ENCODE data around the gene CFAP53. TPM values are rescaled to one million over a fixed set of nuclear protein-coding genes. Genes with fewer than 3 reads are reported as not detected.

Gene CFAP53
- total RNA-seq, 1 experiment from 2014 or later: 0.15 TPM

DNA sequence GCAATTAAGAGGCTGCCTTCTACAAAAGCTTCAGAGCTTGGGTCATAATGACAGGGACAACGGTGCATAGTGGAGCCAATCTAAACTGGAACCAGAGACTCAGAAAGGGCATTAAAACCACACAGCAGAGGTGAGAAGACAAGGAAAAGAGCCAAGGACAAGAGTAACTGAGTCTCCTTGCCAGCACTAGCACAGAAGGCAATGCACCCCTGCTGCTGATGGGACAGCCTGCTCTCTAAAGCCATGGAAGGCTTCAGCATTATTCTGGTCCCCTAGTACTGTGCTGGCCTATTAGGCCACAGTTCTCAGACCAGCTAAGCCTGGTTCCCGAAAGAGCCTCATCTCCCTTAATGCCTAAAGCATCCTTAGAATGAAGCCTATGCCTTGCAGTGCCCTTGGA lies 86.8 kb downstream of the CFAP53 start:
- H3K4me1 ChIP-seq (ENCODE audit: insufficient read depth, low read length): no peaks in the 10 kb centered on the region; the same call in 1 of the 2 replicates
- no peak overlapping the region for H3K18ac ChIP-seq (ENCODE audit: insufficient read length, low read depth, low read length)
- no peak overlapping the region for H3K14ac ChIP-seq (ENCODE audit: insufficient read depth, low read length)
- no peak overlapping the region for H2BK12ac ChIP-seq (ENCODE audit: insufficient read length, low read depth, low read length)
- H3K9ac ChIP-seq (ENCODE audit: extremely low read depth, insufficient read length, low read length): no peak overlapping the region
- H3K79me2 ChIP-seq (ENCODE audit: insufficient read depth, low read length): no peaks in the 10 kb centered on the region
- no peaks in the 10 kb centered on the region for H3K79me1 ChIP-seq (ENCODE audit: insufficient read depth, low read depth, low read length, poor library complexity, severe bottlenecking)
- H4K91ac ChIP-seq (ENCODE audit: insufficient read length, low read depth, low read length): no peak overlapping the region
- H3K27me3 ChIP-seq (ENCODE audit: insufficient read depth, low read length): no peaks in the 10 kb centered on the region
- no peak overlapping the region for H3K27ac Mint-ChIP-seq
- no peak overlapping the region for H3K4me2 ChIP-seq (ENCODE audit: insufficient read depth, insufficient read length, low read length)
- no CpG with 5 or more reads among the region's 2 CpGs for WGBS (ENCODE audit: extremely low coverage, insufficient read length, low lambda C conversion rate)
- H2BK15ac ChIP-seq (ENCODE audit: low read depth, low read length): no peak overlapping the region
- H3K4me3 Mint-ChIP-seq: no peak overlapping the region
- H2AK5ac ChIP-seq (ENCODE audit: insufficient read length, low read length): no peak overlapping the region
- H2BK20ac ChIP-seq (ENCODE audit: low read depth, low read length, poor library complexity, severe bottlenecking): no peak overlapping the region
- DNase-seq: no peak
- H3K23me2 ChIP-seq (ENCODE audit: insufficient read length, low read depth, low read length, poor library complexity, severe bottlenecking): no peaks in the 10 kb centered on the region
- H2AFZ ChIP-seq (ENCODE audit: low read length): no peak overlapping the region
- peaks cover 5% of the 10 kb centered on the region; the same call in 1 of the 2 replicates for H3K27me3 Mint-ChIP-seq (ENCODE audit: low read depth)
- H3K36me3 Mint-ChIP-seq (ENCODE audit: insufficient read depth in 1 of 3, low read depth in 3 of 3): no peaks in the 10 kb centered on the region
- no peak overlapping the region for H2BK120ac ChIP-seq (ENCODE audit: low read depth, low read length, poor library complexity, severe bottlenecking)
- H3K4ac ChIP-seq (ENCODE audit: low read depth, low read length): no peak overlapping the region
- H4K20me1 ChIP-seq (ENCODE audit: control insufficient read depth, insufficient read depth, insufficient read length): no peaks in the 10 kb centered on the region
- peaks cover 17 to 22% of the 10 kb centered on the region in 2 experiments for H3K4me1 Mint-ChIP-seq
- no peak overlapping the region for H3T11ph ChIP-seq (ENCODE audit: low read length)
- no peak overlapping the region for H3K23ac ChIP-seq (ENCODE audit: insufficient read length, low read depth, low read length)
- H3K9me3 Mint-ChIP-seq: no peaks in the 10 kb centered on the region
- H2BK5ac ChIP-seq (ENCODE audit: insufficient read length, low read length): no peak overlapping the region
- no peak overlapping the region for H3K27ac ChIP-seq (ENCODE audit: insufficient read length, low read depth, low read length)
- H4K5ac ChIP-seq (ENCODE audit: insufficient read length, low read depth, low read length): no peak overlapping the region
- no peaks in the 10 kb centered on the region for H3K9me3 ChIP-seq (ENCODE audit: control insufficient read depth, low read depth, low read length)
- H3K56ac ChIP-seq (ENCODE audit: insufficient read length, low read depth, low read length): no peak overlapping the region
- no peak overlapping the region for H4K8ac ChIP-seq (replicated peaks; ENCODE audit: insufficient read length, low read depth, low read length)
- TF ChIP-seq, protein P1, sequence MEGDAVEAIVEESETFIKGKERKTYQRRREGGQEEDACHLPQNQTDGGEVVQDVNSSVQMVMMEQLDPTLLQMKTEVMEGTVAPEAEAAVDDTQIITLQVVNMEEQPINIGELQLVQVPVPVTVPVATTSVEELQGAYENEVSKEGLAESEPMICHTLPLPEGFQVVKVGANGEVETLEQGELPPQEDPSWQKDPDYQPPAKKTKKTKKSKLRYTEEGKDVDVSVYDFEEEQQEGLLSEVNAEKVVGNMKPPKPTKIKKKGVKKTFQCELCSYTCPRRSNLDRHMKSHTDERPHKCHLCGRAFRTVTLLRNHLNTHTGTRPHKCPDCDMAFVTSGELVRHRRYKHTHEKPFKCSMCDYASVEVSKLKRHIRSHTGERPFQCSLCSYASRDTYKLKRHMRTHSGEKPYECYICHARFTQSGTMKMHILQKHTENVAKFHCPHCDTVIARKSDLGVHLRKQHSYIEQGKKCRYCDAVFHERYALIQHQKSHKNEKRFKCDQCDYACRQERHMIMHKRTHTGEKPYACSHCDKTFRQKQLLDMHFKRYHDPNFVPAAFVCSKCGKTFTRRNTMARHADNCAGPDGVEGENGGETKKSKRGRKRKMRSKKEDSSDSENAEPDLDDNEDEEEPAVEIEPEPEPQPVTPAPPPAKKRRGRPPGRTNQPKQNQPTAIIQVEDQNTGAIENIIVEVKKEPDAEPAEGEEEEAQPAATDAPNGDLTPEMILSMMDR (conservative IDR thresholded peaks at IDR 0.05): no peak
